SK-N-SH (cell line): ENCODE measurements around the gene ANKS1B. TPM values are rescaled to one million over a fixed set of nuclear protein-coding genes. Genes with fewer than 3 reads are reported as not detected.

ENCODE experiments used
- CTCF ChIA-PET: fragments of 300-600, 350-600 bp; formaldehyde crosslinking; extraction: SDS; loops from one replicate; lab custom pipeline; 2021; lab: Yijun Ruan, JAX
- POLR2A ChIA-PET: fragments of 350-600 bp; sonication (Branson Sonifier 250); formaldehyde crosslinking; extraction: SDS; loops from one replicate; lab custom pipeline; 2020; ENCODE audit warnings: antibody characterized with exemption, inconsistent platforms; lab: Yijun Ruan, JAX
- DNase-seq: peaks from one replicate; pipeline ENCODE4 v3.0.0; 2012
- H2AFZ ChIP-seq: fragments of 200-600 bp; sonication (generic); 2 replicates; pipeline ENCODE4 v1.8.1; 2016; ENCODE audit warnings: antibody characterized with exemption, mild to moderate bottlenecking, low read depth
- H3F3A ChIP-seq: fragments of 200-600 bp; sonication (generic); replicated peaks from 2 replicates; pipeline ENCODE3; 2016; ENCODE audit warnings: antibody characterized with exemption, mild to moderate bottlenecking; ENCODE audit not compliant: insufficient read depth
- H3K27ac ChIP-seq, 2 experiments: fragments of 200-500 bp in 1 of 2; fragments of 200-600 bp in 1 of 2; sonication (Bioruptor generic) in 1 of 2; sonication (generic), shearing (Covaris generic) in 1 of 2; 2 replicates each; pipeline versions ENCODE4 v1.5.1 to v1.6.1; 2014 to 2016; ENCODE audit warnings: low read depth in 2 of 2, inconsistent platforms in 1 of 2, low read length in 1 of 2, mild to moderate bottlenecking in 1 of 2, mixed read lengths in 1 of 2
- H3K27me3 ChIP-seq: fragments of 200-600 bp; sonication (generic), shearing (Covaris generic); 2 replicates; pipeline ENCODE4 v1.6.1; 2016; ENCODE audit warnings: mixed run types; ENCODE audit not compliant: insufficient read depth
- H3K36me3 ChIP-seq, 2 experiments: fragments of 200-500 bp in 1 of 2; fragments of 200-600 bp in 1 of 2; sonication (Bioruptor generic) in 1 of 2; sonication (generic) in 1 of 2; replicated peaks in 1 of 2; 2 replicates each; pipeline versions ENCODE3 to v1.5.1; 2014 to 2016; ENCODE audit warnings: low read length in 1 of 2, mild to moderate bottlenecking in 1 of 2; ENCODE audit not compliant: insufficient read depth in 2 of 2, control insufficient read depth in 1 of 2
- H3K4me1 ChIP-seq, 2 experiments: fragments of 200-500 bp in 1 of 2; fragments of 200-600 bp in 1 of 2; sonication (Bioruptor generic) in 1 of 2; sonication (generic), shearing (Covaris generic) in 1 of 2; 2 replicates each; pipeline versions ENCODE4 v1.5.1 to v1.6.1; 2014 to 2016; ENCODE audit warnings: low read depth in 1 of 2, low read length in 1 of 2, mixed run types in 1 of 2; ENCODE audit not compliant: insufficient read depth in 2 of 2, control insufficient read depth in 1 of 2
- H3K4me2 ChIP-seq: fragments of 200-600 bp; sonication (generic), shearing (Covaris generic); 2 replicates; pipeline ENCODE4 v1.6.1; 2017; ENCODE audit warnings: mixed run types
- H3K4me3 ChIP-seq, 2 experiments: fragments of 200-500 bp in 1 of 2; fragments of 200-600 bp in 1 of 2; sonication (Bioruptor generic) in 1 of 2; sonication (generic), shearing (Covaris generic) in 1 of 2; 2 replicates each; pipeline versions ENCODE4 v1.5.1 to v1.8.1; 2014 to 2016; ENCODE audit warnings: low read depth in 2 of 2, inconsistent platforms in 1 of 2, low read length in 1 of 2, mild to moderate bottlenecking in 1 of 2, mixed read lengths in 1 of 2, moderate library complexity in 1 of 2
- H3K79me2 ChIP-seq: fragments of 200-600 bp; sonication (generic); 2 replicates; pipeline ENCODE4 v1.8.1; 2017; ENCODE audit warnings: mild to moderate bottlenecking; ENCODE audit not compliant: insufficient read depth
- H3K9ac ChIP-seq: fragments of 200-600 bp; sonication (generic); 2 replicates; pipeline ENCODE4 v1.6.1; 2017; ENCODE audit warnings: mixed run types
- H3K9me2 ChIP-seq: fragments of 200-600 bp; sonication (generic); 2 replicates; pipeline ENCODE4 v1.6.1; 2017; ENCODE audit warnings: mixed run types
- H3K9me3 ChIP-seq: fragments of 200-600 bp; sonication (generic); 2 replicates; pipeline ENCODE4 v1.6.1; 2017; ENCODE audit warnings: mixed run types, mild to moderate bottlenecking, moderate library complexity
- H4K20me1 ChIP-seq: fragments of 200-600 bp; sonication (generic); 2 replicates; pipeline ENCODE4 v1.6.1; 2017; ENCODE audit warnings: mild to moderate bottlenecking, mixed run types; ENCODE audit not compliant: insufficient read depth
- CHD2 ChIP-seq: fragments of 150-350 bp; IDR thresholded peaks from 2 replicates; pipeline ENCODE4 v1.6.1; 2018; ENCODE audit warnings: low read length; ENCODE audit not compliant: partially characterized antibody
- ELF1 ChIP-seq: IDR thresholded peaks from 2 replicates; pipeline ENCODE4 v1.4.0; 2012
- EP300 ChIP-seq, 2 experiments: IDR thresholded peaks; 2 replicates each; pipeline versions ENCODE4 v1.4.0 to v1.6.1; 2012; ENCODE audit warnings: borderline replicate concordance in 1 of 2, low read depth in 1 of 2, low read length in 1 of 2
- FOSL2 ChIP-seq: IDR thresholded peaks from 2 replicates; pipeline ENCODE4 v1.4.0; 2012; ENCODE audit warnings: low read depth, mild to moderate bottlenecking, moderate library complexity, borderline replicate concordance
- FOXJ3 ChIP-seq: sonication (generic); formaldehyde crosslinking; IDR thresholded peaks from 2 replicates; pipeline ENCODE4 v1.5.1; 2020; ENCODE audit warnings: mild to moderate bottlenecking, missing genetic modification reagents
- FOXM1 ChIP-seq: IDR thresholded peaks from 2 replicates; pipeline ENCODE4 v1.4.0; 2012; ENCODE audit warnings: low read depth, mild to moderate bottlenecking
- GABPA ChIP-seq: IDR thresholded peaks from 2 replicates; pipeline ENCODE4 v1.4.0; 2012; ENCODE audit warnings: low read depth, mild to moderate bottlenecking
- JUND ChIP-seq: IDR thresholded peaks from 2 replicates; pipeline ENCODE4 v1.4.0; 2012
- MXI1 ChIP-seq: IDR thresholded peaks from 2 replicates; pipeline ENCODE4 v1.6.1; 2012; ENCODE audit warnings: mild to moderate bottlenecking, low read depth, low read length, improper control_type of control experiment
- NFIC ChIP-seq: IDR thresholded peaks from 2 replicates; pipeline ENCODE4 v1.4.0; 2012; ENCODE audit warnings: borderline replicate concordance
- NRF1 ChIP-seq: IDR thresholded peaks from 2 replicates; pipeline ENCODE4 v1.6.1; 2012; ENCODE audit warnings: low read depth, mild to moderate bottlenecking, low read length
- RCOR1 ChIP-seq: fragments of 150-350 bp; IDR thresholded peaks from 2 replicates; pipeline ENCODE4 v1.6.1; 2017; ENCODE audit warnings: antibody characterized with exemption, low read length
- REST ChIP-seq: IDR thresholded peaks from 2 replicates; pipeline ENCODE4 v1.6.1; 2012; ENCODE audit warnings: mild to moderate bottlenecking, low read depth, low read length, moderate library complexity
- RFX5 ChIP-seq: IDR thresholded peaks from 2 replicates; pipeline ENCODE4 v1.6.1; 2012; ENCODE audit warnings: mild to moderate bottlenecking, improper control_type of control experiment, low read length
- RXRA ChIP-seq: IDR thresholded peaks from 2 replicates; pipeline ENCODE4 v1.4.0; 2012; ENCODE audit warnings: low read depth, mild to moderate bottlenecking, borderline replicate concordance
- TAF1 ChIP-seq: IDR thresholded peaks from 2 replicates; pipeline ENCODE4 v1.6.1; 2012; ENCODE audit warnings: low read depth, mild to moderate bottlenecking, low read length, moderate library complexity, borderline replicate concordance
- TEAD4 ChIP-seq: IDR thresholded peaks from 2 replicates; pipeline ENCODE4 v1.4.0; 2012; ENCODE audit warnings: mild to moderate bottlenecking, borderline replicate concordance; ENCODE audit not compliant: insufficient read depth
- WGBS: methylation state at CpG from one replicate; pipeline ENCODE4 v1.1.6; 2017; ENCODE audit warnings: low lambda C conversion rate; 5-methylcytosine and 5-hydroxymethylcytosine counted together
- polyA plus RNA-seq, 3 experiments: library from polyadenylated mRNA; depleted of rRNA; stranded (reverse); fragments of >200 nt; gene quantifications; 2 replicates each; pipeline ENCODE4 v1.2.3, GENCODE V29; 2012
- TF ChIP-seq, protein P1 (sequence below): IDR thresholded peaks from 2 replicates; pipeline ENCODE4 v1.4.0; 2012; ENCODE audit warnings: low read depth
- TF ChIP-seq, protein P2 (sequence below): IDR thresholded peaks from 2 replicates; pipeline ENCODE4; 2012

Gene ANKS1B
- polyA plus RNA-seq, 1 of the 3 experiments (the other 2 are of a cell fraction): 1.8 TPM

GRCh38 chr12:98793121-98793520 is 1191.6 kb downstream of the ANKS1B start:
- WGBS: 48% methylated on average over 2 of the region's 2 CpGs
- Histone ChIP-seq H3K4me3 (no peak overlapping the region), H3K9me2 (no peaks in the 10 kb centered on the region), H3K36me3 (no peaks in the 10 kb centered on the region), H3K27ac (no peak overlapping the region), H3K4me2 (no peak overlapping the region), H2AFZ (no peak overlapping the region), H3K9ac (no peak overlapping the region), H3K27me3 (no peaks in the 10 kb centered on the region), H3K4me1 (no peaks in the 10 kb centered on the region; a peak in 1 of 4 replicates), H3K9me3 (no peaks in the 10 kb centered on the region), H3F3A (no peaks in the 10 kb centered on the region), H3K79me2 (no peaks in the 10 kb centered on the region), H4K20me1 (no peaks in the 10 kb centered on the region)
- ChIA-PET POLR2A (no interaction called here), CTCF (no interaction called here)
- no peak for DNase-seq
- TF ChIP-seq EP300 (IDR thresholded peaks at IDR 0.05; ENCODE audit: borderline replicate concordance in 1 of 2, low read depth in 1 of 2, low read length in 1 of 2) (no peak), RFX5 (no peak), FOXJ3 (CRISPR knock-in tag) (no peak), NFIC (no peak), TAF1 (no peak), REST (no peak), RCOR1 (no peak), MXI1 (no peak), NRF1 (no peak), RXRA (no peak), ELF1 (no peak), CHD2 (no peak)
- TF ChIP-seq, protein P1, sequence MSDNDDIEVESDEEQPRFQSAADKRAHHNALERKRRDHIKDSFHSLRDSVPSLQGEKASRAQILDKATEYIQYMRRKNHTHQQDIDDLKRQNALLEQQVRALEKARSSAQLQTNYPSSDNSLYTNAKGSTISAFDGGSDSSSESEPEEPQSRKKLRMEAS: no peak
- TF ChIP-seq, protein P2, sequence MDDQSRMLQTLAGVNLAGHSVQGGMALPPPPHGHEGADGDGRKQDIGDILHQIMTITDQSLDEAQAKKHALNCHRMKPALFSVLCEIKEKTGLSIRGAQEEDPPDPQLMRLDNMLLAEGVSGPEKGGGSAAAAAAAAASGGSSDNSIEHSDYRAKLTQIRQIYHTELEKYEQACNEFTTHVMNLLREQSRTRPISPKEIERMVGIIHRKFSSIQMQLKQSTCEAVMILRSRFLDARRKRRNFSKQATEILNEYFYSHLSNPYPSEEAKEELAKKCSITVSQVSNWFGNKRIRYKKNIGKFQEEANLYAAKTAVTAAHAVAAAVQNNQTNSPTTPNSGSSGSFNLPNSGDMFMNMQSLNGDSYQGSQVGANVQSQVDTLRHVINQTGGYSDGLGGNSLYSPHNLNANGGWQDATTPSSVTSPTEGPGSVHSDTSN: no peak

DNA sequence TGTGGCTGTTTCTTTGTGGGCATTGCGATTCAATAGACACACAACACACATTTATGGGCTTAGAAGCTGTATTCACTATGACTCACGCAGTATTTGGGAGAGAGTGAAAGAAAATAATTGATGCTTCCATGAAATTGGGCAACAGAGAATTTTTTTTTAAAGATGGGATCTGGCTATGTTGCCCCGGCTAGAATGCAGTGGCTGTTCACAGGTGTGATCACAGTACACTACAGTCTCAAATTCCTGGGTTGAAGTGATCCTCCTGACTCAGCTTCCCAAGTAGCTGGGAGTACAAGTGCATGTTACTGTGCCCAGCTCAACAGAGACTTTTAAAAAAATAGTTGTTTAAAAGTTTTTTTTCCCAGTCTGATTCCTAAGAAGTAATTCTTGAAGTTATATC is 1193.3 kb downstream of the ANKS1B start:
- CTCF ChIA-PET: no interaction called here
- Histone ChIP-seq H3K27ac (no peak overlapping the region), H2AFZ (no peak overlapping the region), H3K4me1 (no peaks in the 10 kb centered on the region; a peak in 1 of 4 replicates), H3K9me2 (no peaks in the 10 kb centered on the region), H3K9ac (no peak overlapping the region), H3F3A (no peaks in the 10 kb centered on the region), H3K79me2 (no peaks in the 10 kb centered on the region), H3K4me2 (no peak overlapping the region), H3K27me3 (no peaks in the 10 kb centered on the region), H3K9me3 (no peaks in the 10 kb centered on the region), H3K36me3 (no peaks in the 10 kb centered on the region), H4K20me1 (no peaks in the 10 kb centered on the region), H3K4me3 (no peak overlapping the region)
- no peak for DNase-seq
- POLR2A ChIA-PET: no interaction called here
- WGBS: 62% methylated on average over 3 of the region's 3 CpGs
- TF ChIP-seq FOSL2: no peak
- no peak for TF ChIP-seq REST
- TF ChIP-seq CHD2: no peak
- TF ChIP-seq TEAD4: no peak
- TF ChIP-seq EP300 (IDR thresholded peaks at IDR 0.05; ENCODE audit: borderline replicate concordance in 1 of 2, low read depth in 1 of 2, low read length in 1 of 2): no peak
- TF ChIP-seq ELF1: no peak
- no peak for TF ChIP-seq RFX5
- TF ChIP-seq RXRA: no peak
- TF ChIP-seq GABPA: no peak
- no peak for TF ChIP-seq FOXJ3 (CRISPR knock-in tag)
- no peak for TF ChIP-seq FOXM1
- TF ChIP-seq NRF1: no peak
- TF ChIP-seq JUND: no peak
- no peak for TF ChIP-seq NFIC
